GM12875 (cell line): ENCODE measurements around the gene TRMT44.

Source experiments
- H3K4me3 ChIP-seq: one replicate; pipeline ENCODE4 v1.5.1; 2011; ENCODE audit warnings: low read depth, low read length, control low read depth
- TF ChIP-seq, protein P1 (sequence below): IDR thresholded peaks from 2 replicates; pipeline ENCODE4 v1.5.1; 2011; ENCODE audit warnings: low read depth, mild to moderate bottlenecking, control low read depth, inconsistent platforms, low read length, moderate library complexity, borderline replicate concordance; ENCODE audit not compliant: insufficient read depth

TRMT44 gene

DNA sequence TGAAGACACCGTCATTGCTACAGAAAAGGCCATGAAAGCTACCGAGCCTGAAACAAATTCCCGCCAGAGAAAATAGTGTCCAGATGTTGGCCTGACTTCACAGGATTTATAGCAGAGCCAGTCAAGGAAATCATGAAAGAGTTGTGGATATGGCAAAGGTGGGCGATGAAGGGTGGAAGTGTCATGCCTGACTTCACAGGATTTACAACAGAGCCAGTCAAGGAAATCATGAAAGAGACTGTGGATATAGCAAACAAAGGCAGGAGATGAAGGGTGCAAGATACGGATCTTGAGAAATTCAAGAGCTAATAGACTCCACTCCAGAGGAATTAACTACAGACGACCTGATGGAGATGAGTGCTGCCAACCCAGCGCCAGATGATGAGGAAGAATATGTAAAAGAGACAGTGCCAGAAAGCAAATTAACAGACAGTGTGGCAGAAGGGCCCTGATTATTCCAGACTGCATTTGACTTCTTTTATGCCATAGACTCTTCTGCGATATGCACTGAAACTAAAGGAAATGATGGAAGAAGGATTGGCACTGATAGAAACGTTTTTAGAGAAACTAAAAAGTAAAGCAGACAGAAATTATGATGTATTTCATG lies 17.2 kb downstream of the TRMT44 start:
- TF ChIP-seq, protein P1, sequence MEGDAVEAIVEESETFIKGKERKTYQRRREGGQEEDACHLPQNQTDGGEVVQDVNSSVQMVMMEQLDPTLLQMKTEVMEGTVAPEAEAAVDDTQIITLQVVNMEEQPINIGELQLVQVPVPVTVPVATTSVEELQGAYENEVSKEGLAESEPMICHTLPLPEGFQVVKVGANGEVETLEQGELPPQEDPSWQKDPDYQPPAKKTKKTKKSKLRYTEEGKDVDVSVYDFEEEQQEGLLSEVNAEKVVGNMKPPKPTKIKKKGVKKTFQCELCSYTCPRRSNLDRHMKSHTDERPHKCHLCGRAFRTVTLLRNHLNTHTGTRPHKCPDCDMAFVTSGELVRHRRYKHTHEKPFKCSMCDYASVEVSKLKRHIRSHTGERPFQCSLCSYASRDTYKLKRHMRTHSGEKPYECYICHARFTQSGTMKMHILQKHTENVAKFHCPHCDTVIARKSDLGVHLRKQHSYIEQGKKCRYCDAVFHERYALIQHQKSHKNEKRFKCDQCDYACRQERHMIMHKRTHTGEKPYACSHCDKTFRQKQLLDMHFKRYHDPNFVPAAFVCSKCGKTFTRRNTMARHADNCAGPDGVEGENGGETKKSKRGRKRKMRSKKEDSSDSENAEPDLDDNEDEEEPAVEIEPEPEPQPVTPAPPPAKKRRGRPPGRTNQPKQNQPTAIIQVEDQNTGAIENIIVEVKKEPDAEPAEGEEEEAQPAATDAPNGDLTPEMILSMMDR = no peak
- H3K4me3 ChIP-seq = no peak overlapping the region

DNA sequence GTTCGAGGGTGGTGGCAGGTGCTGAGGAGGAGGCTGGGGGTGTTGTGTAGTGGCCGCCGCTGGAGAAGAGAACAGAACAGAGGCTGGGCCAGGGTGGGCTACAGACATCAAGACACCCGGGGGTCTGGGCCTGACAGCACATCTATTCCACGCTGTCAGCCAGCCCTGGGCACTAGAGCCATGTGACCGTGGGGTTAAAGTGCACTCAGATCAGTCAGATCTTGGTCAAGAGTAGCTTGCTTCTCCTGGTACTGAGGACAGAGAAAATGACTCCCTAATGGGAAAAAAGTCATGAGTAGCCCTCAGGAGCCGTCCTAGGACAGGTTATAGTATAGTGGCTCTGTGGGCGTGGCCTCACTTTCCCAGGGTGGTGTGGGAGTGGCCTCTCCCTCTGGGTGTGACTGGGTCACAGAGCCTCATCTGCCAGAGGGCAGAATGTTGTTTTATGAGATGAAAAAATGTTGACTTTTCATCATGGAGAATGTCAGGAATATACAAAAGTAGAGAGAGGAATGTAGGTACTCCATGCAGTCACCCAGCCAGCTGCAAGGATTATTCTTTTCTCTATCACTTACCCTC lies 19.4 kb downstream of the TRMT44 start:
- TF ChIP-seq, protein P1 = no peak
- H3K4me3 ChIP-seq = no peak overlapping the region

DNA sequence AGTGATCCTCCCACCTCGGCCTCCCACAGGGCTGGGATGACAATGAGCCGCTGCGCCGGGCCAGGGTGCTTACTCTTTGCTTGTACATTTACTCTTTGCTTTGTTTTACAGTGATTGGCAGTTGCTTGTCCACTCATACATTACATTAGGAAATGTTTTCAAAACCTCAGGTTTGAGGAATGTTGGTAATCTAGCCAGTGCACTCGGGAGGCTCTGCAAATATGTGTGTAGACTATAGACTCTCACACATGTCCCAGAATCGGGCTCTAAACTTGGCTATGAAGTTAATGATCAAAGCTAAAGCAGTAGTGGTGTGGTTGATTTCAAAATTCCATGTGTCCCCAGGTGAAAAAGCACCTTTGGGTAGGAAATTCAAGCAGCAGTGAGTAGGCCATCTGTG lies 20.5 kb downstream of the TRMT44 start:
- TF ChIP-seq, protein P1 = no peak
- no peak overlapping the region for H3K4me3 ChIP-seq

DNA sequence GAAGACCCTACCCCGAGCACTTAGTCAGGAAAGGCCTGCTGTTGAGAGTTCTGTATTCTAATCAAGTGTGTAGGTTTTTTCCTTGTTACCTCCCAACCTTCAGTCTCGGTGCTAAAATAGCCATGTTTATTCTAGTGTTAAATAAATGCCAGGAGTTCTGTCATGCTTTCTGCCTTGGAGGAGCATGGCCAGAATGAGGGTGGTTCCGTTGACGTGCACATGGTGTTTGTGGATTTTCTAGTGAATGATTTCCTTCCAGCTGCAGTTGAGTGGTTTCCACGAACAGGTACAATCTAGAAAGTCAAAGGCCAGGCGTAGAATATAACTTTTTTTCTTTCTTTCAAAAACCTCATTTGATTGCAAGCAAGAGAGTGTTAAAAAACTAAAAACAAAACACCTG lies 21.0 kb downstream of the TRMT44 start:
- H3K4me3 ChIP-seq = no peak overlapping the region
- TF ChIP-seq, protein P1 = no peak

DNA sequence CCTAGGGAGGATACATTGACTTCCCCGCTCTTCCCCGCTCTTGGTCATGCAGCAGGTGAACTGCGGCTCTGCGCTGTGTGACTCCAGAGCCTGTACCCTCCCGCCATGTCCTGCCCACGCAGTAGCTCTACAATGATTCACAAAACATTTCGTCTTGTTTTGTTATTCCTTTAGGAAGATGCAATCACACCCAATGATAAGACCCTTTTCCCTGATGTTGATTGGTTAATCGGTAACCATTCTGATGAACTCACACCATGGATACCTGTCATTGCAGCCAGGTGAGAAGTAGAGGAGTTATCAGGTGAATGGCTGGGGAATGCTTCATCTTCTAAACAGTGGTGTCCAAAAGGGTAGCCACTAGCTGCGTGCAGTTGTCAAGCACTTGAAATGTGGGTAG lies 23.2 kb downstream of the TRMT44 start:
- TF ChIP-seq, protein P1 = no peak
- H3K4me3 ChIP-seq = no peak overlapping the region

DNA sequence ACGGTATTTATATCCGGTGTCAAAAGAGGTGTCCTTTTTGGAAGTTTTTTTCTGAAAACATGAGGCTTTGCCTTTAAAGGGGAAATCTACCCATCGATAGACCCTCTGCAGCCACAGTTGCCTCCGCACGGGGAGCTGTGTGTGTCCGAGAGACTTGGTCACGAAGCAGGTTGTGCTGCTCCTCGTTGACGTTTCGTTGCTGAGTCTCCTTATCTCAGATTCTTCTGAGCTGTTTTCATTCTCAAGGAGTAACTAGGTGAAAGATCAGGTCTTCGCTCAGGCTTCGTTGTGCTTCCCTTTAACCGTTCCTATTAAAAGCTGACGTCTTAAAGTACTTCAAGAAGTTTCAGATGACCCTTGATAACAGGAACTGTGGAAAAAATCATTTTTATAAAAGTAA lies 23.8 kb downstream of the TRMT44 start:
- no peak overlapping the region for H3K4me3 ChIP-seq
- TF ChIP-seq, protein P1 = no peak

DNA sequence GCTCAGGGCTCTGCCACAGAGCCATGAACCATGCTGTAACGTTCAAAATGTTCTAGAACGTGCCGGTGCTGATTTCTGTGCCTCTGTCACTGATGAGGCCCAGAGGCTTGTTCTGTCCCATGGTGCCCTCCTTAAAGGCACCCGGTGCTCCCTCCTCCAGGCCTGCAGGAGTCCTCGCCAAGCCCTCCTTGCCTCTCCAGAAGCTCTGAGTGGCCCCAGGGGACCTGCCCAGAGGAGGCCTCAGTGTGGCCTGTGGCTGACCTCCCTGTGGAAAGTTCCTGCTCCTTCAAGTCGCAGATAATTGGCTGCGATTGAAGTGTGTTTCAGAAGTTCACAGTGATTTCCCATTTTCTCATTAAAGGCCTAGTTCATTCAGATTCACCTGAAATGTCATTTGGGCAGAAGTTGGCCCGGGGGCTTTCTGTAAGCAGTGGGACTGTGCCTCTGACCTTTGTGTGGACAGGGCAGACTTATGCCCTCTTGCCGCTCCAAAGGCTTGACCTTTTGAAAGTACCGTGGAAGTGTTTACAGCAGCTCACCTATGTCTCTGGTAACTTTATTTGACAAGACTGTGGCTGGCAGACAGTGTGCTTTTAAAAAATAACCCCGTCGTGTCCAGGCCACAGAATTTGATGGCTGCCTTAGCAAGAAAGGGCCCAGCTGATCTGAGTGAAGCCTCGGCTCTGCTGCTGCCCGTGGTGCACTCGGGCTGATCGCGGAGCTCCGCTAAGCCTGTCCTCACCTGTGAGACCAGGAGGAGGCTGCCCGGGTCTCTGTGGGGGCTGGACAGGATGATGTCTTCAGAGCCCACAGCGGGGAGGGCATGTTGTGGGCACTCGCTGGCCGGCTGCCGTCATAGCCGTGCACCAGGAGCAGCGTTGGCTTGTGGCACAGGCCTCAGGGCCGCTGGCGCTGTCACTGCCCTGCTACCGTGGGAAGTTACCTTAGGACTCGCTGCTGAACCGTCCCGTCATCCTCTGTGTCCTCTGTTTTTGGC lies 25.3 kb downstream of the TRMT44 start:
- TF ChIP-seq, protein P1 = no peak
- no peak overlapping the region for H3K4me3 ChIP-seq
